SU-DHL-6 (cell line): ENCODE results near the gene ANXA2R.
"Not testable (repeated sequence)": the region's sequence is repeated elsewhere in the genome, so short reads cannot be mapped to it uniquely, and the experiment has no call there.

Source experiments
- EZH2phosphoT487 ChIP-seq: fragments of 200-600 bp; sonication (generic), shearing (Covaris generic); conservative IDR thresholded peaks from 2 replicates; pipeline ENCODE4 v1.6.1; 2018; ENCODE audit warnings: mild to moderate bottlenecking, antibody characterized with exemption, low read length, moderate library complexity, mixed read lengths
- TF ChIP-seq, protein P1 (sequence below): fragments of 200-600 bp; sonication (generic); IDR thresholded peaks from one replicate; pipeline ENCODE4 v1.5.1; 2017; ENCODE audit warnings: antibody characterized with exemption, mild to moderate bottlenecking, low read length, moderate library complexity; ENCODE audit not compliant: insufficient read depth, poor library complexity, severe bottlenecking

GRCh38 chr5:43084468-43084867 lies 44.3 kb upstream of the ANXA2R start:
- TF ChIP-seq, protein P1, sequence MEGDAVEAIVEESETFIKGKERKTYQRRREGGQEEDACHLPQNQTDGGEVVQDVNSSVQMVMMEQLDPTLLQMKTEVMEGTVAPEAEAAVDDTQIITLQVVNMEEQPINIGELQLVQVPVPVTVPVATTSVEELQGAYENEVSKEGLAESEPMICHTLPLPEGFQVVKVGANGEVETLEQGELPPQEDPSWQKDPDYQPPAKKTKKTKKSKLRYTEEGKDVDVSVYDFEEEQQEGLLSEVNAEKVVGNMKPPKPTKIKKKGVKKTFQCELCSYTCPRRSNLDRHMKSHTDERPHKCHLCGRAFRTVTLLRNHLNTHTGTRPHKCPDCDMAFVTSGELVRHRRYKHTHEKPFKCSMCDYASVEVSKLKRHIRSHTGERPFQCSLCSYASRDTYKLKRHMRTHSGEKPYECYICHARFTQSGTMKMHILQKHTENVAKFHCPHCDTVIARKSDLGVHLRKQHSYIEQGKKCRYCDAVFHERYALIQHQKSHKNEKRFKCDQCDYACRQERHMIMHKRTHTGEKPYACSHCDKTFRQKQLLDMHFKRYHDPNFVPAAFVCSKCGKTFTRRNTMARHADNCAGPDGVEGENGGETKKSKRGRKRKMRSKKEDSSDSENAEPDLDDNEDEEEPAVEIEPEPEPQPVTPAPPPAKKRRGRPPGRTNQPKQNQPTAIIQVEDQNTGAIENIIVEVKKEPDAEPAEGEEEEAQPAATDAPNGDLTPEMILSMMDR = not testable (repeated sequence)
- TF ChIP-seq EZH2phosphoT487 = not testable (repeated sequence)
